ENCODE results near the gene KRT15.

DNA sequence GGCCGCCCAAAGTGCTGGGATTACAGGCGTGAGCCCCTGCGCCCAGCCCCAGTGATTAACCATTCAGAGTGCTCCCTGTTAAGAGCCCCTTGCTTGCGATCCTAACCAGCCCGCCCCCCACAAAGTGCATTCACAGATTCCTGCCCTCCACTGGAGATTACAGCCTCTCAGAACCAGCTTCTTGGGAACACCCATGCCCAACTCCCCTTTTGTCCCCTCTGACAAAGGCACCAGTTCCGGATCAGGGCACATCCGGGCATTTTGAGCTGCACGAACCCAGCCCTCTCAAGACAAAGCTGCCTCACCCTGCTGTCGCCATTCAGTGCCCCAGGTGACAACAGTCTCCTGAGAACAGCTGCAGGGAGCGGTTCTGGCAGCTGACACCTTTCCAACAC is 10.3 kb upstream of the KRT15 start:
- TF ChIP-seq, protein P1, sequence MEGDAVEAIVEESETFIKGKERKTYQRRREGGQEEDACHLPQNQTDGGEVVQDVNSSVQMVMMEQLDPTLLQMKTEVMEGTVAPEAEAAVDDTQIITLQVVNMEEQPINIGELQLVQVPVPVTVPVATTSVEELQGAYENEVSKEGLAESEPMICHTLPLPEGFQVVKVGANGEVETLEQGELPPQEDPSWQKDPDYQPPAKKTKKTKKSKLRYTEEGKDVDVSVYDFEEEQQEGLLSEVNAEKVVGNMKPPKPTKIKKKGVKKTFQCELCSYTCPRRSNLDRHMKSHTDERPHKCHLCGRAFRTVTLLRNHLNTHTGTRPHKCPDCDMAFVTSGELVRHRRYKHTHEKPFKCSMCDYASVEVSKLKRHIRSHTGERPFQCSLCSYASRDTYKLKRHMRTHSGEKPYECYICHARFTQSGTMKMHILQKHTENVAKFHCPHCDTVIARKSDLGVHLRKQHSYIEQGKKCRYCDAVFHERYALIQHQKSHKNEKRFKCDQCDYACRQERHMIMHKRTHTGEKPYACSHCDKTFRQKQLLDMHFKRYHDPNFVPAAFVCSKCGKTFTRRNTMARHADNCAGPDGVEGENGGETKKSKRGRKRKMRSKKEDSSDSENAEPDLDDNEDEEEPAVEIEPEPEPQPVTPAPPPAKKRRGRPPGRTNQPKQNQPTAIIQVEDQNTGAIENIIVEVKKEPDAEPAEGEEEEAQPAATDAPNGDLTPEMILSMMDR (IDR thresholded peaks at IDR 0.05) = no peak
- no peak for TF ChIP-seq EP300 (IDR thresholded peaks at IDR 0.05)

All from tibial nerve (tissue), 4 donors.